Lung (tissue), 16 donors: Measurements from ENCODE around the gene PYCARD. TPM values are rescaled to one million over a fixed set of nuclear protein-coding genes. Genes with fewer than 3 reads are reported as not detected.
A peak's percentile ranks its signal among the peaks of the same experiment; 100 is the strongest.

Experiments used
- ATAC-seq: fragments of 200-7000 bp; cut with Tn5 transposase; one replicate; pipeline ENCODE4 v1.9.1; 2020; ENCODE audit warnings: moderate number of reproducible peaks; ENCODE audit not compliant: insufficient read depth, low FRiP score
- DNase-seq, 3 donors: peaks; one replicate each; pipeline ENCODE4 v3.0.0-alpha.2; 2013 to 2017
- H3K27ac ChIP-seq, 2 donors: one replicate each; pipeline ENCODE4 v1.5.1; 2013; ENCODE audit warnings: mild to moderate bottlenecking in 2 of 2, moderate library complexity in 2 of 2, control low read depth in 1 of 2, inconsistent platforms in 1 of 2, low read depth in 1 of 2, low read length in 1 of 2
- H3K27me3 ChIP-seq, 3 donors: one replicate each; pipeline ENCODE4 v1.5.1; 2013; ENCODE audit warnings: low read length in 2 of 3; ENCODE audit not compliant: control insufficient read depth in 3 of 3, insufficient read depth in 3 of 3
- H3K36me3 ChIP-seq, 4 donors: one replicate each; pipeline ENCODE4 v1.5.1; 2013; ENCODE audit warnings: low read length in 4 of 4, mild to moderate bottlenecking in 1 of 4, moderate library complexity in 1 of 4; ENCODE audit not compliant: control insufficient read depth in 4 of 4, insufficient read depth in 4 of 4
- H3K4me1 ChIP-seq, 5 donors: one replicate each; pipeline ENCODE4 v1.5.1; 2013; ENCODE audit warnings: low read length in 5 of 5, mild to moderate bottlenecking in 2 of 5, moderate library complexity in 1 of 5; ENCODE audit not compliant: control insufficient read depth in 5 of 5, insufficient read depth in 5 of 5
- H3K4me3 ChIP-seq: one replicate; pipeline ENCODE4 v1.5.1; 2013; ENCODE audit warnings: mild to moderate bottlenecking, control low read depth, moderate library complexity
- H3K9ac ChIP-seq, 2 donors: one replicate each; pipeline ENCODE4 v1.5.1; 2013; ENCODE audit warnings: low read length in 2 of 2, control low read depth in 1 of 2; ENCODE audit not compliant: insufficient read depth in 1 of 2
- H3K9me3 ChIP-seq, 4 donors: one replicate each; pipeline ENCODE4 v1.5.1; 2013; ENCODE audit warnings: low read length in 3 of 4, mild to moderate bottlenecking in 1 of 4, moderate library complexity in 1 of 4; ENCODE audit not compliant: control insufficient read depth in 4 of 4, insufficient read depth in 3 of 4
- WGBS, 2 donors: extraction: QIAGEN DNeasy Blood & Tissue Kit; methylation state at CpG; one replicate each; pipeline ENCODE4 v1.1.7; 2013; 5-methylcytosine and 5-hydroxymethylcytosine counted together
- long read RNA-seq, 5 donors: transcript quantifications; one replicate each; lab custom pipeline, GENCODE V29; 2026
- polyA plus RNA-seq, 2 donors: library from polyadenylated mRNA; stranded (reverse); fragments of 200-250 nt; gene quantifications; one replicate each; pipeline ENCODE4 v1.2.1, GENCODE V29; 2013
- total RNA-seq, 2 donors: library from RNA; depleted of rRNA in 1 of 2; stranded (reverse); fragments of >200 nt in 1 of 2; gene quantifications; one replicate each; pipeline ENCODE4 v1.2.1, GENCODE V29; 2014 to 2021
- TF ChIP-seq, protein P1 (sequence below): IDR thresholded peaks from 2 replicates; pipeline ENCODE4 v1.5.1; 2012; ENCODE audit warnings: mild to moderate bottlenecking; ENCODE audit errors: control extremely low read depth, extremely low read depth
- donor health status: control.
- donor health status: control.
- donor health status: Bipolar disorder and iron deficiency.
- donor health status: healthy.
- donor health status: DM: yes; HTN: yes; CAD: no.

The PYCARD gene
- 10 to 100 TPM; 24.1 to 77.8 TPM for total RNA-seq
- polyA plus RNA-seq = 100 to 1,000 TPM in 1 of 2 donors, 10 to 100 TPM in 1; 62.3 to 119 TPM
- long read RNA-seq, donor 1, transcript PYCARD-201 (3 exons, 990 nt) = major isoform, 18 of 23 reads
- long read RNA-seq, donor 1, partial matches to known transcripts = 5 of 23 reads
- long read RNA-seq, donor 1, other reads (novel, unspliced or antisense) = 0 of 23 reads
- long read RNA-seq, donor 2, transcript PYCARD-201 (3 exons, 990 nt) = major isoform, 12 of 14 reads
- long read RNA-seq, donor 2, partial matches to known transcripts = 0 of 14 reads
- long read RNA-seq, donor 2, other reads (novel, unspliced or antisense) = 0 of 14 reads
- long read RNA-seq, donor 3, transcript PYCARD-201 (3 exons, 990 nt) = major isoform, 15 of 17 reads
- long read RNA-seq, donor 3, partial matches to known transcripts = 0 of 17 reads
- long read RNA-seq, donor 3, other reads (novel, unspliced or antisense) = 0 of 17 reads
- long read RNA-seq, donor 4, transcript PYCARD-201 (3 exons, 990 nt) = major isoform, 10 of 13 reads
- long read RNA-seq, donor 4, partial matches to known transcripts = 0 of 13 reads
- long read RNA-seq, donor 4, other reads (novel, unspliced or antisense) = 0 of 13 reads
- long read RNA-seq, donor 5, transcript PYCARD-201 (3 exons, 990 nt) = major isoform, 26 of 31 reads
- long read RNA-seq, donor 5, transcript PYCARD-202 (2 exons, 696 nt) = minor isoform, 5 of 31 reads
- long read RNA-seq, donor 5, partial matches to known transcripts = 0 of 31 reads
- long read RNA-seq, donor 5, other reads (novel, unspliced or antisense) = 0 of 31 reads

DNA sequence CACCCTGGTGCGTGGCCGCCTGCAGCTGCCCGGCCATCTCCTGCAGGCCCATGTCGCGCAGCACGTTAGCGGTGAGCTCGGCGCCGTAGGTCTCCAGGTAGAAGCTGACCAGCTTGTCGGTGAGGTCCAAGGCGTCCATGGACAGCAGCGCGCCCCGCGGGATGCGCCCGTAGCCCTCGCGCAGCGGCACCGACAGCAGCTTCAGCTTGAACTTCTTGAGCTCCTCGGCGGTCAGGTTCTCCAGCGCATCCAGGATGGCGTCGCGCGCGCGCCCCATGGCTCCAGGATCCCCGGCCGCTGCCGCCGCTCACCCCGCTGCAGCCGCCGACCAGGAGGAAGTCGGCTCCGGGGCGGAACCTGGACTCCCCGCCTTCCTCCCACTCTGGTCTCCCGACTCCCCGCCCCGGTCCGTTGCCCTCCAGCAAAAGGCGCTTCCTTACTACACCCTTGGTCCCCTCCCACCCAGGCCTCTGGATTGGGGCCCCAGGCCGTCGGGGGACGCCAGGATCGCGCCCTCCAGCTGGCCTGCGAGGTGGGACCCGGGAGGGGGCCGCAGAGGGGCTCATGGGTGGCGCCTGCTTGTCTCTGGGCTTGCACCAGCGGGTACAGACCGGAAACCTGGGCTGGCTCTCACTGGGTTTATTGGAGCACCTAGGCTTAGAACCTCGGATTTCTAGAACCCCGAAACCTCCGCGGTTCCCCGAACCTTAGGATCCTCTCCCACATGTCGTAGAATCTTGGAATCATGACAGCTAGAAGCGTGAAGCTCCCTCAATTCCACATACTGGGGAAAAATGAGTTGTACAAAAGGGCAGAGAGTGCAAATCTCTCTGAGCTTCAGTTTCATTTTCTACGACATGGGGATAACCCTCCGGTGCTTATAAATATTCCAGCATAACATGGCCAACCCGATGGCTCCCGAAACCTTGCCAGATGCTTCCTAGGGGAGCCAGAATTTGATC lies at the start of gene PYCARD:
Gene PYCARD (minus strand): TSS at position 347 of the 962 bp plus-strand sequence. CDS start 70 bp downstream, at position 277.
- DNase-seq = peak; percentile 38 to 49 (median 46)
- Histone ChIP-seq H3K9ac (peak within 1 kb of the TSS in 1 of 2 donors; percentile 44), H3K9me3 (no peaks in the 10 kb centered on the region), H3K36me3 (peaks cover 0 to 7% (median 2%) of the 10 kb centered on the region in 4 donors), H3K27ac (peak within 1 kb of the TSS in 1 of 2 donors; percentile 86), H3K4me1 (peaks cover 0 to 10% (median 0%) of the 10 kb centered on the region in 5 donors), H3K4me3 (peak within 1 kb of the TSS; percentile 79), H3K27me3 (peaks cover 0 to 11% (median 0%) of the 10 kb centered on the region in 3 donors)
- ATAC-seq = peak; percentile 83
- TF ChIP-seq, protein P1, sequence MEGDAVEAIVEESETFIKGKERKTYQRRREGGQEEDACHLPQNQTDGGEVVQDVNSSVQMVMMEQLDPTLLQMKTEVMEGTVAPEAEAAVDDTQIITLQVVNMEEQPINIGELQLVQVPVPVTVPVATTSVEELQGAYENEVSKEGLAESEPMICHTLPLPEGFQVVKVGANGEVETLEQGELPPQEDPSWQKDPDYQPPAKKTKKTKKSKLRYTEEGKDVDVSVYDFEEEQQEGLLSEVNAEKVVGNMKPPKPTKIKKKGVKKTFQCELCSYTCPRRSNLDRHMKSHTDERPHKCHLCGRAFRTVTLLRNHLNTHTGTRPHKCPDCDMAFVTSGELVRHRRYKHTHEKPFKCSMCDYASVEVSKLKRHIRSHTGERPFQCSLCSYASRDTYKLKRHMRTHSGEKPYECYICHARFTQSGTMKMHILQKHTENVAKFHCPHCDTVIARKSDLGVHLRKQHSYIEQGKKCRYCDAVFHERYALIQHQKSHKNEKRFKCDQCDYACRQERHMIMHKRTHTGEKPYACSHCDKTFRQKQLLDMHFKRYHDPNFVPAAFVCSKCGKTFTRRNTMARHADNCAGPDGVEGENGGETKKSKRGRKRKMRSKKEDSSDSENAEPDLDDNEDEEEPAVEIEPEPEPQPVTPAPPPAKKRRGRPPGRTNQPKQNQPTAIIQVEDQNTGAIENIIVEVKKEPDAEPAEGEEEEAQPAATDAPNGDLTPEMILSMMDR = no peak
- 3 to 4% methylated on average over 67 to 69 of the region's 69 CpGs for WGBS, 2 donors

DNA sequence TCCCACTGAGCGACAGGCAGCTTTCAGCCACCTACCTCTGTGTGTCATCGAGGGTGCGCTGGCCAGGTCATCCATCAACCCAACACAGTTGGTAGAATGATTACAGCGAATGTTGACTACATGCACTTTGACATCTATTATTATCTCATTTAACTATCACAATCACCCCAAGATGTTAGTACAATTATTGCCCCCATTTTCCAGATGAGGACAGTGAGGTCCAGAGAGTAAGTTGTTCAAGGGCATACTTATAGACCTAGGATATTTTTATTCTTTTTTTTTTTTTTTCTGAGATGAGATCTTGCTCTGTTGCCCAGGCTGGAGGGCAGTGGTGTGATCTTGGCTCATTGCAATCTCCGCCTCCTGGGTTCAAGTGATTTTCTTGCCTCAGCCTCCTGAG lies 48.9 kb upstream of the PYCARD start:
- H3K4me3 ChIP-seq = no peak overlapping the region

DNA sequence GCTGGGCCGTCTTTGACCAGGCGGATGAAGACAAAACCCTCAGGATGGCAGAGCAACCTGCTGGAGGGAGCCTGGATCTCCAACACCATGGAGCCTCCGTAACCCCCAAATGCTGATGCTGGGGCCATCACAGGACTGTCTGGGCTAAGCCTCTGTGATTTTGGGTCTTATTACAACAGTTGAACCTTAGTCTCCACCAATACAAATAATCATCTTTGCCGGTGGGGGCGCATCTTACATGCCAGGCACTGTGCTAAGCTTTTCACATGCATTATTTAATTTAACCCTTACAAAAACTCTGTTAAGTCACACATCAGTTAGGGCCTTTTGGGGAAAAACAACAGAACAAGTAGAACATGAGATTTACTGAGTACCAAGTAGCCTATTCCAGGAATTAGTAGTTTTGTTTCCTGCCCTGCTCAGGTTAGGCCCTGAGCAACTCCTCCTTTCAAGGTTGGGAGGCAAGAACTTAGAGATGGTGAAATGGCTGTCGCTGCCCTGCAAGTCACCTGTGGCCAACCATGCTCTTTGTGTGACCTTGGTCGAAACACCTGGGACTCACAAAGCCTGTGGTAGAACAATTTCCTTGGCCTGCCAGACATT lies 48.3 kb upstream of the PYCARD start:
- H3K27me3 ChIP-seq = peaks cover 0 to 2% (median 0%) of the 10 kb centered on the region in 3 donors
- ATAC-seq (no peak), DNase-seq (no peak)
- TF ChIP-seq, protein P1 = no peak
- H3K36me3 ChIP-seq = no peaks in the 10 kb centered on the region
- no peaks in the 10 kb centered on the region for H3K4me1 ChIP-seq
- H3K9ac ChIP-seq = no peak overlapping the region
- WGBS, 2 donors = 89 to 91% methylated on average over 7 of the region's 7 CpGs
- no peak overlapping the region for H3K27ac ChIP-seq
- H3K9me3 ChIP-seq = peaks cover 0 to 4% (median 0%) of the 10 kb centered on the region in 4 donors
- H3K4me3 ChIP-seq = no peak overlapping the region

More for the DNA sequence above, 48.9 kb upstream of the PYCARD start:
- H3K27ac ChIP-seq = no peak overlapping the region
- no peak for ATAC-seq
- peaks cover 0 to 4% (median 0%) of the 10 kb centered on the region in 4 donors for H3K9me3 ChIP-seq
- peaks cover 0 to under 1% (median 0%) of the 10 kb centered on the region in 3 donors for H3K27me3 ChIP-seq
- DNase-seq = no peak
- TF ChIP-seq, protein P1 = no peak
- H3K36me3 ChIP-seq = no peaks in the 10 kb centered on the region
- H3K9ac ChIP-seq = no peak overlapping the region
- H3K4me1 ChIP-seq = no peaks in the 10 kb centered on the region
- 97 to 98% methylated on average over 5 of the region's 5 CpGs for WGBS, 2 donors
